Omental fat pad (tissue), 4 donors: Measurements from ENCODE around the gene ARID5B. TPM values are rescaled to one million over a fixed set of nuclear protein-coding genes. Genes with fewer than 3 reads are reported as not detected.
A peak's percentile ranks its signal among the peaks of the same experiment; 100 is the strongest.

ENCODE experiments used
- ATAC-seq: fragments of 150-250 bp; one replicate; pipeline ENCODE4 v1.9.1; 2016; ENCODE audit warnings: mild to moderate bottlenecking, moderate library complexity; ENCODE audit not compliant: low FRiP score
- DNase-seq: peaks from one replicate; pipeline ENCODE4 v3.0.0-alpha.2; 2019; ENCODE audit warnings: low spot score
- total RNA-seq, 4 donors: library from RNA; depleted of rRNA; stranded (reverse); fragments of >200 nt; gene quantifications; one replicate each; pipeline ENCODE4 v1.1.0, GENCODE V29; 2016
- TF ChIP-seq, protein P1 (sequence below), 3 donors: fragments of 450-650 bp; IDR thresholded peaks; one replicate each; pipeline ENCODE4 v1.5.1; 2016 to 2017; ENCODE audit warnings: antibody characterized with exemption in 3 of 3, mild to moderate bottlenecking in 3 of 3, moderate library complexity in 2 of 3

The ARID5B gene
- total RNA-seq, 4 donors from 2014 or later = 57.5 to 163 (median 123) TPM

DNA sequence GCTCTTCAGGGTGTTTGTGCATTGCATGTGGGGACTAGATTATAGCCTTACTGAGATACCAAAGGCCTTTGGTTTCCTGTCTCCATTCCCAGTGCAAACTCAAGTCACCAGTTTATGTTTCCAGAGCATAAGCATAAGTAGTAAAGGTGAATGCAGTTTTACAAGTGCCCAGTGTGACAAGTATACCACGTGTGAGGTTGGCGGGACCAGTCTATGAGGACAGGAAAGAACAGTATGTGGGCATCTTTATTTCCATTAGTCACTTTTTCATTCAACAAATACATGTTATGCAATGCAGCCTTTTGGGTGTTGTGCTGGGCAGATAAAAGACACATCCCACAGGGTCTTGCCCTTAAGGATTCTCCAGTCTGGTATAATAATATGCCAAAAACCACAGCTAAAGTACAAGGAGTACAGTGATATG lies 146.5 kb downstream of the ARID5B start:
- peak; percentile 51 for DNase-seq
- ATAC-seq = peak; percentile 45
- TF ChIP-seq, protein P1, sequence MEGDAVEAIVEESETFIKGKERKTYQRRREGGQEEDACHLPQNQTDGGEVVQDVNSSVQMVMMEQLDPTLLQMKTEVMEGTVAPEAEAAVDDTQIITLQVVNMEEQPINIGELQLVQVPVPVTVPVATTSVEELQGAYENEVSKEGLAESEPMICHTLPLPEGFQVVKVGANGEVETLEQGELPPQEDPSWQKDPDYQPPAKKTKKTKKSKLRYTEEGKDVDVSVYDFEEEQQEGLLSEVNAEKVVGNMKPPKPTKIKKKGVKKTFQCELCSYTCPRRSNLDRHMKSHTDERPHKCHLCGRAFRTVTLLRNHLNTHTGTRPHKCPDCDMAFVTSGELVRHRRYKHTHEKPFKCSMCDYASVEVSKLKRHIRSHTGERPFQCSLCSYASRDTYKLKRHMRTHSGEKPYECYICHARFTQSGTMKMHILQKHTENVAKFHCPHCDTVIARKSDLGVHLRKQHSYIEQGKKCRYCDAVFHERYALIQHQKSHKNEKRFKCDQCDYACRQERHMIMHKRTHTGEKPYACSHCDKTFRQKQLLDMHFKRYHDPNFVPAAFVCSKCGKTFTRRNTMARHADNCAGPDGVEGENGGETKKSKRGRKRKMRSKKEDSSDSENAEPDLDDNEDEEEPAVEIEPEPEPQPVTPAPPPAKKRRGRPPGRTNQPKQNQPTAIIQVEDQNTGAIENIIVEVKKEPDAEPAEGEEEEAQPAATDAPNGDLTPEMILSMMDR (IDR thresholded peaks at IDR 0.05) = no peak

DNA sequence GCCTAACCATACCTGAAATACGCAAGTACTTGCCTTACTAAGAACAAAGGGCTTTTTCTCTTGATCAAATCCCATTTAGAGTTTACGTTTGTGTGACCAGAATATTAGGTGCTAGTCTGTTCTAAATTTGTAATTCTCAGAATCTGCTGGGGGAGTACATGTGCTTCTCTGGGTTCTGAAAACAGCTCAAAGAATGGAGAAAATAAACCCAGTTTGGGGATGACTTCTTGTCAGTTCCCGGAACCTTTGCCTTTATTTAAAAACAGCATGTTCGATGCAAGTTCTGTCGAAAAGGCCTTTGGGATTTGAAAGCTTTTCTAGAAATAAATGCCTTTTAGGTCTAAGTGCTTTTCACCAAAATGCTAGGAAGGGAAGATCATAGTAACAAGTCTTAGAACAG lies 147.0 kb downstream of the ARID5B start:
- ATAC-seq (peak; percentile 3), DNase-seq (no peak)
- TF ChIP-seq, protein P1 (IDR thresholded peaks at IDR 0.05) = no peak

DNA sequence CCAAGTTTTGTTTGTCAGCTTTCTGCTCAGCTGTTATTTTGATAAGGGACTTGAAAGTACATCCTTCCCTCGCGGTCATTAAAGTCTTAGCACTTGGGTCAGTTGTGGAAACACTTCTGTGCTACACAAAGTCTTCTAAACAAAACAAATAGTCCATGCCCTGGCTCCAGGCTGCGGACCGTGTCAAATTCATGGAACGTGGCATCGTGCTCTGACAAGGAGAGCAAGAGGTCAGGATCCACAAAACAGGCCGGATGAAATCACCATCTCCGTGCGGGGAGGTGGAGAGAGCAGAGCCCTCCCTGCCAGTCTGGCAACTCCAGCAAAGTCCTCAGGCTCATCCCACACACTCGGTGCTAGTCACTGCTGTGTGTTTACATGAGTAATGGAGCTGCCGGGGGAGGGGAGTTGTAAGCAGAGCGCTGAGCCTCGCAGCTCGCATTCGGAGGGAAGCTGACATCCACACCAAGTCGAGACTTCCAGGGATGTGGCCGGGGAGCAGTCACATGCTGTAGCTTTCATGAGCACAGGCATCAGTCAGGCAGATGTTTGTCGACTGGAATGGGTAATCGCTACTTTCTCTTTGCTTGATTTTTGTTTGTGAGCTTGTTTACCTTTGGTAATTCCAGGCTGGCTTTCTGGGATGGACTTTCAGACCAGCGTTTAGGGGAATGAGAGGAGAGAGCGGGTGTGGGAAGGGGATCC lies 147.6 kb downstream of the ARID5B start:
- ATAC-seq (peak; percentile 88), DNase-seq (peak; percentile 80)
- TF ChIP-seq, protein P1 (IDR thresholded peaks at IDR 0.05) = no peak

DNA sequence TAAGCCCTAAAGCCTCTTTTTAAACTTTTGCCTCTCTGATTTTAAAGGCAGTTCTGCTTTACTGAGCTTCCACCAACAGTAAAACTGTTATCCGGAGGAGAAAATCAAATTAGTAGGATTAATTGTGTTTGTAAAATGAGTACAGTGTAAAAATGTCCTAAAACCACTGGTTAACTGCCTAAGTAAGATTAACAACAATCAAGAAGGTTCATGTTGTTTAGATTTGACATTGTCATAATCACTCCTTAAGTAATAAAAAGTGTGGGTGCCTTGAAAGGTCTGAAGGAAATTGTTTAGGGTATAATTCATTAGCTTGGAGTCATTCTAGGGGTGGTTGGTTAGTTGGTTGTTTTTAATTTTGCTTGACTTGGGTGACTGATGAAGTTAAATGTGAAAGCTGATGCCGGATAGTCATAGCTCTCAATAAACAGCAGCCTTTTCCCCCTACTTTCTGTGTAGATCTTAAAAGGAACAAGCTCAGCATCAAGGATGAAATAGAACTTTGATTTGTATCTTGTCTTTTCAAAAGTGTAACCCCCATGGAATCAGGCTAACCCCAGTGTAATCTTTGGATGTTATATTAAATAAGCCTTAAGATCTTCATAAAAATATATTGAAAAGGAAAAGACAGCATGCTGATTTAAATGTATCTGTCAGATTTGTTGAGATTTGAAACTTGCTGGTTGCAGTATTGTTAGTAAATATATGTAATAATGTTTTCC lies 148.3 kb downstream of the ARID5B start:
- no peak for ATAC-seq
- no peak for DNase-seq
- TF ChIP-seq, protein P1 (IDR thresholded peaks at IDR 0.05) = no peak

DNA sequence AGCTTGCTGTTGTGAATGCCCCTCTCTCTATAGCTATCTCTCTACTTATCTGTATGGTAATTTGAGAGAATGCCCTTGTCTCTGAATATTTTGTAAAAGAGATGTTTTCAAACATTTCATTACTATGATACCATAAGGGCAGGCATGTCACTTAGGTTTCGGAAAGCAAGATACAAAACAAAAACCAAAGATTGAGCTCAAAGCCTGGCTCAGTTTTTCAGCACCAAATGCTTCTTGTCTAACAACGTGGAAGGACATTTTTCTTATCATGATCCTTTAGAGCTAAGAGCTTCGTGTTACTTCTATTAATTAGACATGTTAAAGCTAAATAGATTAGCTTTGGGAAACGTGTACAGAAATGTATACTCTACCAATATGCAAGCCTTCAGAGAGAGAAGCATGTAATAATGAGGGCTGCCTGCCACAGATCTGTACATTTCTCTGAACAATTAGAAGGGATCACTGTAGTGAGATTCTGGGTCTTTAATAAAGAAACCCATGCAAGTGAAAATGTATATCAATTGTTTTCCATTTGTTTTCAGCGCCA lies 148.9 kb downstream of the ARID5B start:
- ATAC-seq (no peak), DNase-seq (no peak)
- TF ChIP-seq, protein P1 (IDR thresholded peaks at IDR 0.05) = no peak

DNA sequence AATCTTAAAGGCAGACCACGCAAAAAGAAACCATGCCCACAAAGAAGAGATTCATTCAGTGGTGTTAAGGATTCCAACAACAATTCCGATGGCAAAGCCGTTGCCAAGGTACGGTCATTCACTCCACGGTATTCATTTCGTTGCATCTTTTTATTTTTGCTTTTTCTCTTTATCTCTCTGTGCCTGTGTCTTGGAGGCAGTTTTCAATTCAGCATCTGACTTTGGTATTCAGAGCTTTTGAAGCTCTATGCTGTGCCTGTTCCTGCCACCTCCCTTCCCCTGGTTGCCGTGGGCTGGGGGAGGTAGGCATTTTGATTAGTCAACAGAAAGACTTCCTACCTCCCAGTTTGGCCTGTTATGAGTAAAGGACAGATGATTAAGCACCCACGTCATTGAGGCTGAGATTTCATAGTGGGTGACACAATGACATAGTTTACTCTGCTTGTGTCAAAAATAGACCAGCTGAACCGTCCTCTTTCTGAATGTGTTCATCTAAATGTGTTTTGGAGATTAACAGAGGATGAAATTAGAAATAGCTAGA lies 149.5 kb downstream of the ARID5B start:
- ATAC-seq (peak; percentile 42), DNase-seq (no peak)
- TF ChIP-seq, protein P1 (IDR thresholded peaks at IDR 0.05) = no peak
